ENCODE results near the gene GGA2. TPM values are rescaled to one million over a fixed set of nuclear protein-coding genes. Genes with fewer than 3 reads are reported as not detected.
"Not testable (repeated sequence)": the region's sequence is repeated elsewhere in the genome, so short reads cannot be mapped to it uniquely, and the experiment has no call there.

GGA2 gene
- total RNA-seq, 1 experiment from 2014 or later = 142 TPM

DNA sequence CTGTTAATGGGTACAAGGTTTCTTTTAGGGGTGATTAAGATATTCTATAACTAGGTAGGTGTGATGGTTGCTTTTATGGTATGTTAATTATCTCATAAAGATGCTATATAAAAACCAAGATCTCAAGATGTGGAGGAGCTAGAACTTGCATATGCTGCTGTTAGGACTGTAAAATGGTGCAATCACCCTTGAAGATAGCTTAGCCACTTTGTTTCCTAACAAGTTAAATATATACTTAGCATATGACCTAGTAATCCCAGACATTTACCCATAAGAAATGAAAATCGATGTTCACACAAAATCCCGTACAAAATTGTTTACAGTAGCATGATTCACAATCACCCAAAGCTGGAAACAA, 25.1 kb downstream of the GGA2 start:
- Histone ChIP-seq H3K4me3 (ENCODE audit: low read depth, low read length, poor library complexity, severe bottlenecking) (no peak overlapping the region), H3K36me3 (ENCODE audit: insufficient read depth, low read length, poor library complexity, severe bottlenecking) (peaks cover 95% of the 10 kb centered on the region), H3K9me3 (ENCODE audit: low read depth, low read length, poor library complexity, severe bottlenecking) (no peaks in the 10 kb centered on the region), H3K4me1 (ENCODE audit: insufficient read depth, low read length, poor library complexity, severe bottlenecking) (no peaks in the 10 kb centered on the region), H3K27ac (ENCODE audit: low read depth, low read length, poor library complexity, severe bottlenecking) (no peak overlapping the region), H3K27me3 (replicated peaks; ENCODE audit: insufficient read depth, low read depth, low read length, poor library complexity) (no peaks in the 10 kb centered on the region)
- ChIA-PET POLR2A (ENCODE audit: low non-redundant PET) (no interaction called here), CTCF (interaction anchor here (0.6 kb wide), 1 partner anchor 586 kb away, joined by 3 read pairs; no protein-coding TSS in a partner anchor)
- no peak for DNase-seq (ENCODE audit: low spot score)
- BruUV-seq (replicated peaks) = no TSS peak
- intact Hi-C loops (cut with micrococcal nuclease; ENCODE audit: unreplicated experiment) = no loop called here
- TF ChIP-seq, protein P1, sequence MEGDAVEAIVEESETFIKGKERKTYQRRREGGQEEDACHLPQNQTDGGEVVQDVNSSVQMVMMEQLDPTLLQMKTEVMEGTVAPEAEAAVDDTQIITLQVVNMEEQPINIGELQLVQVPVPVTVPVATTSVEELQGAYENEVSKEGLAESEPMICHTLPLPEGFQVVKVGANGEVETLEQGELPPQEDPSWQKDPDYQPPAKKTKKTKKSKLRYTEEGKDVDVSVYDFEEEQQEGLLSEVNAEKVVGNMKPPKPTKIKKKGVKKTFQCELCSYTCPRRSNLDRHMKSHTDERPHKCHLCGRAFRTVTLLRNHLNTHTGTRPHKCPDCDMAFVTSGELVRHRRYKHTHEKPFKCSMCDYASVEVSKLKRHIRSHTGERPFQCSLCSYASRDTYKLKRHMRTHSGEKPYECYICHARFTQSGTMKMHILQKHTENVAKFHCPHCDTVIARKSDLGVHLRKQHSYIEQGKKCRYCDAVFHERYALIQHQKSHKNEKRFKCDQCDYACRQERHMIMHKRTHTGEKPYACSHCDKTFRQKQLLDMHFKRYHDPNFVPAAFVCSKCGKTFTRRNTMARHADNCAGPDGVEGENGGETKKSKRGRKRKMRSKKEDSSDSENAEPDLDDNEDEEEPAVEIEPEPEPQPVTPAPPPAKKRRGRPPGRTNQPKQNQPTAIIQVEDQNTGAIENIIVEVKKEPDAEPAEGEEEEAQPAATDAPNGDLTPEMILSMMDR (conservative IDR thresholded peaks at IDR 0.05; ENCODE audit: low read depth, low read length) = no peak
- no peak for TF ChIP-seq EZH2 (IDR thresholded peaks at IDR 0.05; ENCODE audit: borderline replicate concordance, low read depth, low read length, poor library complexity, severe bottlenecking)

DNA sequence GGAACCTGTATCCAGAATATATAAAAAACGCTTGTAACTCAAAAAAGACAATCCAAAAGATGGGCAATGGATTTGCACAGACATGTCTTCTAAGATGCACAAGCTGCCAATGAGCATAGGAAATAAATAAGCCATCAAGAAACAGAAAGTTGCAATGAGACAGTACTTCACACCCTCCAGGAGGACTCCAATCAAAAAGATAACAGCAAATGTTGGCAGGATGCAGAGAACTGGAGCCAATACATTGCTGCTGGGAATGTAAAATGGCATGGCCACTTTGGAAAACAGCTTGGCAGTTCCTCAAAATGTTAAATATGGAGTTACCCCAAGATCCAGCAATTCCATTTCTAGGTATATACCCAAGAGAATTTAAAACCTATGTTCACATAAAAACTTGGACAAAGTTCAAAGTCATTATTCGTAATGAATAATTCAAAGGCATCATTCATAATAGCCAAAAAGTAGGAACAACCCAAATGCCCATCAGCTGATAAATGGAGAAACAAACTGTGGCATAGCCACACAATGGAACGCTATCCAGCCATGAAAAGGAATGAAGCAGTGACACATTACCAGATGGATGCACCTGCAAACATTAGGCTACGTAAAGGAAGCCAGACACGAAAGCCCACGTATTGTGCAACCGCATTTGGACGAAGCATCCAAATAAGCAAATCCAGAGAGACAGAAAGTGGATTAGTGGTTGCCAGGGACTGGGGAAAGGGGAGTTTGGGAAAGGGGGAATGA, 25.6 kb downstream of the GGA2 start:
- intact Hi-C loops (cut with micrococcal nuclease; ENCODE audit: unreplicated experiment) = no loop called here
- H3K4me1 ChIP-seq (ENCODE audit: insufficient read depth, low read length, poor library complexity, severe bottlenecking) = no peaks in the 10 kb centered on the region
- ChIA-PET CTCF (interaction anchor here (0.6 kb wide), 1 partner anchor 586 kb away, joined by 3 read pairs; no protein-coding TSS in a partner anchor), POLR2A (ENCODE audit: low non-redundant PET) (no interaction called here)
- H3K4me3 ChIP-seq (ENCODE audit: low read depth, low read length, poor library complexity, severe bottlenecking) = no peak overlapping the region
- no peak overlapping the region for H3K27ac ChIP-seq (ENCODE audit: low read depth, low read length, poor library complexity, severe bottlenecking)
- no peaks in the 10 kb centered on the region for H3K9me3 ChIP-seq (ENCODE audit: low read depth, low read length, poor library complexity, severe bottlenecking)
- BruUV-seq (replicated peaks) = no TSS peak
- TF ChIP-seq, protein P1 (conservative IDR thresholded peaks at IDR 0.05; ENCODE audit: low read depth, low read length) = no peak
- TF ChIP-seq EZH2 (IDR thresholded peaks at IDR 0.05; ENCODE audit: borderline replicate concordance, low read depth, low read length, poor library complexity, severe bottlenecking) = no peak
- no peak for DNase-seq (ENCODE audit: low spot score)
- H3K36me3 ChIP-seq (ENCODE audit: insufficient read depth, low read length, poor library complexity, severe bottlenecking) = peaks cover 95% of the 10 kb centered on the region
- no peaks in the 10 kb centered on the region for H3K27me3 ChIP-seq (replicated peaks; ENCODE audit: insufficient read depth, low read depth, low read length, poor library complexity)

DNA sequence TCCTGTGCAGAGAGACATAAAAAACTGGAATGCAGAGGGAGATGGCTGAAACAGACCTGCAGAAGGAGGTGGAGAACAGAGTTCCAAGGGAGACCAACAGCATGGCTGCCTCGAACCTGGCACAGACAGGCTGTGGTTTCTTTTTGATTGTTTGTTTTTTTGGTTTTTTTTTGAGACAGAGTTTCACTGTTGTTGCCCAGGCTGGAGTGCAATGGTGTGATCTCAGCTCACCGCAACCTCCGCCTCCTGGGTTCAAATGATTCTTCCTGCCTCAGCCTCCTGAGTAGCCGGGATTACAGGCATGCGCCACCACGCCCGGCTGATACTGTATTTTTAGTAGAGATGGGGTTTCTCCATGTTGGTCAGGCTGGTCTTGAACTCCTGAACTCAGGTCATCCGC, 26.8 kb downstream of the GGA2 start:
- CTCF ChIA-PET; H3K4me3 ChIP-seq (ENCODE audit: low read depth, low read length, poor library complexity, severe bottlenecking); H3K27me3 ChIP-seq (replicated peaks; ENCODE audit: insufficient read depth, low read depth, low read length, poor library complexity); intact Hi-C loops (cut with micrococcal nuclease; ENCODE audit: unreplicated experiment); H3K27ac ChIP-seq (ENCODE audit: low read depth, low read length, poor library complexity, severe bottlenecking); DNase-seq (ENCODE audit: low spot score); H3K4me1 ChIP-seq (ENCODE audit: insufficient read depth, low read length, poor library complexity, severe bottlenecking); H3K9me3 ChIP-seq (ENCODE audit: low read depth, low read length, poor library complexity, severe bottlenecking); POLR2A ChIA-PET (ENCODE audit: low non-redundant PET); BruUV-seq (replicated peaks): not testable (repeated sequence)
- peaks cover 93% of the 10 kb centered on the region for H3K36me3 ChIP-seq (ENCODE audit: insufficient read depth, low read length, poor library complexity, severe bottlenecking)

DNA sequence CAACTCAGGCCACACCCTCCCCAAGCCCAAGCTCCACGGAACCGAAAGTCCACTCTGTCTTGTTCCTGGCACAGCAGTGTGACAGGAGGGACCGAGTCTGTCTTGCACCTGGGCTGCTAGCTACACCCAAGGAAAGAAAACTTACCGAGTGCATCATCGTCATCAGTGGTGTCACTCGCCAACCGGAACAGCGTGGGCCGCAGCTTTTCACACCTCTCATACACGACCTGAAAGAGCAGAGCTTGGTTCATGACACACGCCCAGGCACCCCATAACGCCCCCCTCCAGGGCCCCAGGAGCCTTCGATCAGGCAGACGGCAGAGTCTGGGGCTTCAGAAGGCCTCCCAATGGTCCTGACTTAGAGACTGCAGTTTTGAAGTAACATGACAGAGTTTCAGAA, 27.5 kb downstream of the GGA2 start:
- no peak for TF ChIP-seq EZH2 (IDR thresholded peaks at IDR 0.05; ENCODE audit: borderline replicate concordance, low read depth, low read length, poor library complexity, severe bottlenecking)
- CTCF ChIA-PET = interaction anchor here (0.6 kb wide), 1 partner anchor 49 kb away, joined by 3 read pairs; no protein-coding TSS in a partner anchor
- peaks cover 90% of the 10 kb centered on the region for H3K36me3 ChIP-seq (ENCODE audit: insufficient read depth, low read length, poor library complexity, severe bottlenecking)
- no TSS peak for BruUV-seq (replicated peaks)
- intact Hi-C loops (cut with micrococcal nuclease; ENCODE audit: unreplicated experiment) = no loop called here
- H3K27ac ChIP-seq (ENCODE audit: low read depth, low read length, poor library complexity, severe bottlenecking) = no peak overlapping the region
- H3K27me3 ChIP-seq (replicated peaks; ENCODE audit: insufficient read depth, low read depth, low read length, poor library complexity) = no peaks in the 10 kb centered on the region
- POLR2A ChIA-PET (ENCODE audit: low non-redundant PET) = no interaction called here
- DNase-seq (ENCODE audit: low spot score) = no peak
- H3K4me3 ChIP-seq (ENCODE audit: low read depth, low read length, poor library complexity, severe bottlenecking) = no peak overlapping the region
- H3K4me1 ChIP-seq (ENCODE audit: insufficient read depth, low read length, poor library complexity, severe bottlenecking) = no peaks in the 10 kb centered on the region
- H3K9me3 ChIP-seq (ENCODE audit: low read depth, low read length, poor library complexity, severe bottlenecking) = no peaks in the 10 kb centered on the region

Data from A673 (cell line).